Measurements from ENCODE around the gene UMPS. TPM values are rescaled to one million over a fixed set of nuclear protein-coding genes. Genes with fewer than 3 reads are reported as not detected.

UMPS gene
- total and polyA plus RNA-seq, 9 of the 15 experiments (the other 6 are each of a cell fraction or from before 2014, with no cell fraction given), result 28.9 to 91.0 (median 45.9) TPM

- ChIA-PET POLR2A (interaction anchor here (0.9 to 1.1 kb wide), 2 partner anchors 11 to 33 kb away, joined by 3 read pairs; no protein-coding TSS in a partner anchor), CTCF (ENCODE audit: low intra/inter-chr PET ratio) (interaction anchor here (2.3 kb wide), 1 partner anchor 113 kb away, joined by 21 read pairs; no protein-coding TSS in a partner anchor)
- no TSS peak for BruUV-seq (replicated peaks)
- no peaks in the 10 kb centered on the region; a peak in 1 of 5 replicates for H3K4me1 ChIP-seq (replicated peaks in 1 of 2; ENCODE audit: control insufficient read depth in 2 of 2, insufficient read depth in 2 of 2, low read length in 2 of 2)
- TF ChIP-seq HNRNPK (IDR thresholded peaks at IDR 0.05; ENCODE audit: low read depth, low read length, poor library complexity, severe bottlenecking), result no peak
- TF ChIP-seq ELK3 (CRISPR knock-in tag; IDR thresholded peaks at IDR 0.05), result no peak
- no peak for TF ChIP-seq ARID4B (CRISPR knock-in tag; IDR thresholded peaks at IDR 0.05)
- TF ChIP-seq CREBBP (IDR thresholded peaks at IDR 0.05; ENCODE audit: low read depth, low read length), result no peak
- TF ChIP-seq ZC3H11A (IDR thresholded peaks at IDR 0.05; ENCODE audit: low read depth, low read length), result no peak
- no peak for TF ChIP-seq TEAD4 (IDR thresholded peaks at IDR 0.05; ENCODE audit: low read length)
- no peak for TF ChIP-seq TEAD4 (CRISPR knock-in tag; IDR thresholded peaks at IDR 0.05; ENCODE audit: borderline replicate concordance)
- H3K9me1 ChIP-seq (ENCODE audit: control insufficient read depth, insufficient read depth, low read length), result no peaks in the 10 kb centered on the region
- H4K20me1 ChIP-seq (replicated peaks; ENCODE audit: control insufficient read depth, insufficient read depth, low read length), result no peaks in the 10 kb centered on the region
- ATAC-seq (no peak), FAIRE-seq (no peak), DNase-seq (ENCODE audit: extremely low read depth in 1 of 4, low spot score in 3 of 4) (no peak)
- H2AFZ ChIP-seq (ENCODE audit: low read depth, low read length), result no peak overlapping the region
- no peaks in the 10 kb centered on the region for H3K9me3 ChIP-seq (replicated peaks; ENCODE audit: control insufficient read depth, insufficient read depth, low read depth, low read length)
- no peaks in the 10 kb centered on the region for H3K79me2 ChIP-seq (ENCODE audit: control insufficient read depth, insufficient read depth, low read length)
- WGBS (ENCODE audit: insufficient coverage, low coverage, missing lambda C conversion rate), result 38% methylated on average over 2 of the region's 2 CpGs
- H3K27ac ChIP-seq (ENCODE audit: extremely low read depth, low read depth, low read length), result no peak overlapping the region
- no peaks in the 10 kb centered on the region for H3K36me3 ChIP-seq (ENCODE audit: control insufficient read depth, insufficient read depth, low read length)
- intact Hi-C loops (cut with micrococcal nuclease) (no loop called here), in situ Hi-C loops (cut with MboI) (no loop called here)
- no peak overlapping the region for H3K9ac ChIP-seq (ENCODE audit: insufficient read depth in 1 of 2, low read depth in 2 of 2, low read length in 2 of 2)
- H3K4me3 ChIP-seq, result no peak overlapping the region
- no peaks in the 10 kb centered on the region for H3K27me3 ChIP-seq (ENCODE audit: control insufficient read depth in 2 of 2, insufficient read depth in 2 of 2, low read length in 2 of 2)
- no peak overlapping the region for H3K4me2 ChIP-seq (ENCODE audit: insufficient read depth, low read length)
These were observed 58.0 kb downstream of the UMPS start for GRCh38 chr3:124788254-124788745.
